Astrocyte (in vitro differentiated cells and primary cell): ENCODE results near the gene TMOD3.

Experiments used
- CTCF ChIP-seq: IDR thresholded peaks from 2 replicates; pipeline ENCODE4 v1.5.1; 2011; ENCODE audit warnings: low read depth, mild to moderate bottlenecking, inconsistent platforms, low read length, moderate library complexity; ENCODE audit not compliant: insufficient read depth
- EZH2 ChIP-seq: IDR thresholded peaks from 2 replicates; pipeline ENCODE4 v1.6.1; 2012; ENCODE audit warnings: mild to moderate bottlenecking, low read length, inconsistent platforms; ENCODE audit not compliant: insufficient read depth

- TF ChIP-seq CTCF (no peak), EZH2 (no peak)
These were observed 80.1 kb downstream of the TMOD3 start for GRCh38 chr15:51909584-51909983.
